IPS-18c (cell line): ENCODE data around the gene EEF1B2.
"Not testable (repeated sequence)": the region's sequence is repeated elsewhere in the genome, so short reads cannot be mapped to it uniquely, and the experiment has no call there.

Experiments used
- H3K4me3 ChIP-seq: 2 replicates; pipeline ENCODE4 v1.7.0; 2013; ENCODE audit warnings: low read depth, mild to moderate bottlenecking, low read length, moderate library complexity; ENCODE audit not compliant: insufficient read depth
- H3K9me3 ChIP-seq: one replicate; pipeline ENCODE4 v1.6.1; 2013; ENCODE audit warnings: mild to moderate bottlenecking, low read length, moderate library complexity; ENCODE audit not compliant: control insufficient read depth, insufficient read depth

EEF1B2 gene

DNA sequence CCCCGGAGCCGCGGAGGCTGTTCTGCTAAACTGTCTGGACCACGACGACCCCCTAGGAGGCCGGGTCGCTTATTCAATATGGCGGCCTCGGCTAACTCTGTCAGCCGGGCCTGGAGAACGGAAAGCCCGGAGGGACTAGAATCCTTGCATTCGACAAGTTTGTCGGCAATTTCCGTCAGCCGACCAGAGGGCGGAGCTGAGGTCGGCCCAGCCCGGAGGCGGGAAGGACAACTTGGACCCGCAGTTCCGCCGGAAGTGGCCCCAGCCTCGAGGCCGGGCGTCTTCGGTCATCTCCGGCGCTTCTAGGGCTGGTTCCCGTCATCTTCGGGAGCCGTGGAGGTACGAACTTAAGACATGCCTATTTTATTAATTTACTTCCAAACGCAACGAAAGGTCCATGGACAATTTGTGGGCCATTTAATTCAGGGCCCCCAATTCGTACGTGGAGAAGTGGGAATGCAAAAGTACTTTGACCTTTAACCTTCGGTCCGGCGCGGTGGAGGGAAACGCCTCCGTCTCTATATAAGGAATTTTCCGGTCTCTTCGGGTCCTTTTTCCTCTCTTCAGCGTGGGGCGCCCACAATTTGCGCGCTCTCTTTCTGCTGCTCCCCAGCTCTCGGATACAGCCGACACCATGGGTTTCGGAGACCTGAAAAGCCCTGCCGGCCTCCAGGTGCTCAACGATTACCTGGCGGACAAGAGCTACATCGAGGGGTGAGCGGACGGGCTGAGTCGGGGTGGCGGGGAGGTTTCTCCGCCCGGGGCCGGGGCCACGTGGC lies at the start of gene EEF1B2, which contains the start of gene NDUFS1:
EEF1B2 (plus strand) TSS at position 550 of the 779 bp plus-strand sequence; CDS start at position 635, 85 bp downstream.
NDUFS1 (minus strand) TSS at position 99 of the 779 bp plus-strand sequence. CDS start 5,766 bp downstream, outside the sequence.
- Histone ChIP-seq H3K9me3 (no peaks in the 10 kb centered on the region), H3K4me3 (peak within 1 kb of the TSS; percentile 92)

DNA sequence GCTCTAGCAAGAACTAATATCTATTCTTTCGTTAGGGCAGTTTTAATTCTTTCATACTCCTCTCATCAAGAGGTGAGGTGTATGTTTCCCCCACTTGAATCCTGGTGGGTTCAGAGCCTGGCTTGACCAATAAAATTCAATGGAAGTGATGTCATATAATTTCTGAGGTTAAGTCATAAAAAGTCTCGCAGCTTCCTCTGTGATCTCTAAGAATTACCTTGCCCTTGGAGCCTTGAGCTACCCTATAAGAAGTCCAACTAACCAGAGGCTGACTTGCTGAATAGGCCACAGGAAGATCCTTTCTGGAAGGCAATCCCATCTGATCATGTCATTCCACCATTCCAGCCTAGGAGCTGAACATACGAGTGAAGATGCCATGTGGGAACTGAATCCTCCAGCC lies 47.6 kb upstream of the EEF1B2 start:
- H3K9me3 ChIP-seq = peaks cover 2% of the 10 kb centered on the region
- H3K4me3 ChIP-seq = no peak overlapping the region

DNA sequence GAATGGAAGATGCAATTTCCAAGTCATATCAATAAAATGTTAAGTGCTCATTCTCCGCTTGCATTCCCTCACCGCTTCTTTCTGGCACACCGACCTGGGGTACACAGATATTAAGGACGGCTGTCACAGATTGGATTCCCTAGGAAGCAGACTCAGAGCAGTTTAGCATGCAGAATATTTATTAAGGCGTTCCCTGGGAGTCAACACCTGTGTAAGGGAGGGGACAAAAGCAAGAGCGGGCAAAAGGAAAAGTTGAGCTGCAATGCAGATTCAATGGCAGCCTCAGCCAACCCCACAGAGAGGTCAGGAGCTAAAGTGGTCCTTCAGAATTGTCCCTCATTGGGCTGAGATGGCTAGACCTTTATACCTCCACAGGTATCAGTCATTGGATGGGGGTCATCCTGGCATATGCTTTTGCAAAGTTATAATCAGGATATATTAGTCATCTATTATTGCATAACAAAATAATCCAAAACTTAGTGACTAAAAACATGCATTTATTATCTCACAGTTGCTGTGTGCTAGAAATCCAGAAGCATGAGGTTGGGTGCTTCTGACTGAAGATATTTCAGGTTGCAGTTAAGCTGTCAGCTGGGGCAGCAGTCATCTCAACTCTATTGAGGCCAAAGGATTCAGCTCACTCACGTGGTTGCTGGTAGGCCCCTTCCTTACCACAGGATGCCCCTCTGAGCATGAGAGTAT lies 46.7 kb upstream of the EEF1B2 start:
- no peak overlapping the region for H3K4me3 ChIP-seq

DNA sequence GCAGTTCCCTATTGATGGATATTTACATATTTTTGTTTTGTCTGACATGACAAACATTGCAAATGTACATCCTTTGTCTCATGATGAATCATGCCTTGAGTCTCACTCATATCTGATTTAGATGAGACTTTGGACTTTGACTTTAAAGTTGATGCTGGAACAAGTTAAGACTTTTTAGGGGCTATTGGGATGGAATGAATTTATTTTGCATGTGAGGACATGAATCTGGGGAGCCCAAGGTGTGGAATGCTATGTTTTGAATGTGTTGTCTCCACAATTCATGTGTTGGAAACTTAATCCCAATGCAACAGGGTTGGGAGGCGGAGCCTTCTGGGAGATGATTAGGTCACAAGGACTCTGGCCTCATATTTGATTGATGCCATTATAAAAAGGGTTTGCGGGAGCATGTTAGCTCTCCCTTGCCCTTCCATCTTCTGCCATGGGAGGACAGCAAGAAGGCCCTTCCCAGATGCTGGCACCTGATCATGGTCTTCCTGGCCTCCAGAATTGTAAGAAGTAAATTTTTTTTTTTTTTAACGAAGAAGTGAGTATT lies 44.6 kb upstream of the EEF1B2 start:
- peaks cover 2% of the 10 kb centered on the region for H3K9me3 ChIP-seq
- no peak overlapping the region for H3K4me3 ChIP-seq

More for the DNA sequence above, 46.7 kb upstream of the EEF1B2 start:
- peaks cover 2% of the 10 kb centered on the region for H3K9me3 ChIP-seq

DNA sequence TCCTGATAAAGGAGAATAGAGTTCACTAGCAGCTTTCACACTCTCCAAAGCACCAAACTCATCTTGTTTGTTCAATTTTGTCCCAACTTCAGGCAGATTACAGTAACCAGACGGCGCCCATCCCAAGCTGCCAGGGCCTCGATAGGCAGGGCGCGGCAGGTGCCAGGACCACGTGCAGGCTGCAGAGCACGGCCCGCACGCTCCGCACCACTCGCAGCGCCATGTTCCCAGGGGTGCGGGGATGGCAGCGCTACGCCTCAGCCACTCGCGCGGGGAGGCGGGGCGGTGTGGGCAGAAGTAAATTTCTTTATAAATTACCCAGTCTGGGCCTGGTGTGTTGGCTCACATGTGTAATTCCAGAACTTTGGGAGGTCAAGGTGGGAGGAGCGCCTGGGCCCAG lies 43.4 kb upstream of the EEF1B2 start:
- Histone ChIP-seq H3K4me3 (no peak overlapping the region), H3K9me3 (peaks cover 2% of the 10 kb centered on the region)

DNA sequence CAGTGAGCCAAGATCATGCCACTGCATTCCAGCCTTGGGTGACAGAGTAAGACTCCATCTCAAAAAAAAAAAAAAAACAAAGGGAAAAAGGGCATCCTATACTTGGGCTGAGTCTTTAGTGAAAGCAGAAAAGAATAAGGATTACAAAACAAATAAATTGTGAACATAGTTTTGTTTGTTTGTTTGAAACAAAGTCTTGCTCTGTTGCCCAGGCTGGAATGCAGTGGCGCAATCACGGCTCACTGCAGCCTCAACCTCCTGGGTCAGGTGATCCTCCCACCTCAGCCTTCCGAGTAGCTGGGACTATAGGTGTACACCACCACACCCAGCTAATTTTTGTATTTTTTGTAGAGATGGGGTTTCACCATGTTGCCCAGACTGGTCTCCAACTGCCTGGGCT lies 37.1 kb upstream of the EEF1B2 start:
- H3K9me3 ChIP-seq, H3K4me3 ChIP-seq: not testable (repeated sequence)

DNA sequence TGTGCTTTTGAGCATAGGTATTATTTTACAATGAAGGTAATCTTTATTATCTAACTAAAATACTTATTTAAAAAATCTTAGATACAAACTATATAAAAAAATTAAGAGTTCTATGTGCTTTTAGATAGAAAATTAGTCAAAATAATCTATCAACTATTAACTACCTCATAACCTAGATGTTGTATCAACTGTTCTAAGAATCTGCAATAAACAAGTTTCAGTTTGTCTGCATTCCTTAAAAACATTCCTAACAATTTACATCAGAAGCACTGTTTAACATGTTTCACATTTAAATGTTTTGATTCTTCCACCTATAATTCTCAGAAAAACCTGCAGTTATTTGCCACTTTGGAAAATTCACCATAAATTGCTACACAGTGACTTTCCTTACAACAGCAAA lies 33.8 kb upstream of the EEF1B2 start:
- peaks cover 2% of the 10 kb centered on the region for H3K9me3 ChIP-seq

DNA sequence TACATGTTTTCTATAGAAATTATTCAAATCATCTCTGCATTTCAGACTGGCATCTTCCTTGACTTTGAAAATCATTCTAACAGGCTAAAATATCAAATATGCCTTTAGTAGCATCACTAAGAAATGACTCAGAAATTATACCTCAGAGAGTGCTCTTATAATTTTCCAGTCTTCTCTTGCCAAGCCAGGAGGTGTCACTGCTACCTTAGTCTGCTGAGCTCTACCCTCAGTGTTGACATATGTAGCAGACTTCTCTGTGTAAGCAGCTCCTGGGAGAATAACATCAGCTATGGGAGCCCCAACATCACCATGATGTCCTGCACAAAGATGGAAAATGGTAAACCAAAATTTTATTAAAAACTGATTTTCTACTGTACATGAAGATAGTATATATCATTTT lies 32.0 kb upstream of the EEF1B2 start:
- no peaks in the 10 kb centered on the region for H3K9me3 ChIP-seq
- no peak overlapping the region for H3K4me3 ChIP-seq

More for the DNA sequence above, 33.8 kb upstream of the EEF1B2 start:
- H3K4me3 ChIP-seq = no peak overlapping the region

DNA sequence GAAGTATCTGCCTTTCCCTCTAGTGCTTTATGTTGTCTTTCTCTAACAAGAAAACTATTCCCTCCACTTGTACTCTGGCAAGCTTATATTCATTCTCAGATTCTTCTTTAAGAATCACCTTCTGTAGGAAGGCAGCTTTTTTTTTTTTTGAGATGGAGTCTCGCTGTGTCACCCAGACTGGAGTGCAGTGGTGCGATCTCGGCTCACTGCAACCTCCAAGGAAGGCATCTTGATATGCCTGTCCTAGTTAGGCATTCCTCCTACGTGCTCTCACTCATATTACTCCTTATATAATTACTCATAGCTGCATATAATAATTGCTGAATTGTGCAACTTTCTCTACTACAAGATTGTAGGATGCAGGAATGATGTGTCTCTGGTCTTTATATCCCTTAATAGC lies 16.2 kb upstream of the EEF1B2 start:
- H3K9me3 ChIP-seq = no peaks in the 10 kb centered on the region
- no peak overlapping the region for H3K4me3 ChIP-seq

DNA sequence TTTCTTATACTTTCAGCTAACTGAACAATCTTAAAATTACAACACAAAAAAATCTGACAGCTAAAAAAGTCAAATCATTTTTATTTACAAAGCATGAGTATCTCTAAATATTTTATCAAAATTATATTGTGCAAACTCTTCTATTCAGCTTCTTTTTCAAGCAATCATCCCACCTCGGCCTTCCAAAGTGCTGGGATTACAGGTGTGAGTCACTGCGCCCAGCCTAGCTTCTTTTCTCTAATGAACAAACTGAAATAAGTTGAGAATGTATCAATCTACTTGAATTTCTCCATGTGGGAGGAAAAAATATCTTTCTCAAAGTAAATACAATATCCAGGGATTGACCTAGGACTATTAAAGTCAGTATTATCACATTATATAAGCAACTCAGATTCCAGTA lies 15.3 kb upstream of the EEF1B2 start:
- no peaks in the 10 kb centered on the region for H3K9me3 ChIP-seq

DNA sequence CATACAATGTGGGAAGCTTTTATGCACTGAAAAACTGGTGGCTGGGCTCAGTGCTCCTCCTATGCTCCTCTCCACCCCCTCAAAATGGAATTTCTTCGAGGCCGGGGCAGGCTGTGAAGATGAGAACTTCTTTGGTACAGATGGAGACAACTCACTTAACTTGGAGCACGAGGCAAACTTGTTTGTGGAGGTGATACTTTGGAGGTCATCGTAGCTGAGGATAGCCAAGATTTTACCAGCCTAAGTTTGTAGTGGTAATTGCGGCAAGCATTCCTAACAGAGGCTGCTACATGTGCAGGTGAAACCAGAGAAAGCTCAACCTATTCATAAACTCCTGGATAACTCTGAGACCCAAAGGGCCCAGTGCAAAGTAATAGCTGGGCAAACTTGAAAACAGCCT lies 14.0 kb upstream of the EEF1B2 start:
- Histone ChIP-seq H3K9me3 (no peaks in the 10 kb centered on the region), H3K4me3 (no peak overlapping the region)

More for the DNA sequence above, 15.3 kb upstream of the EEF1B2 start:
- no peak overlapping the region for H3K4me3 ChIP-seq

DNA sequence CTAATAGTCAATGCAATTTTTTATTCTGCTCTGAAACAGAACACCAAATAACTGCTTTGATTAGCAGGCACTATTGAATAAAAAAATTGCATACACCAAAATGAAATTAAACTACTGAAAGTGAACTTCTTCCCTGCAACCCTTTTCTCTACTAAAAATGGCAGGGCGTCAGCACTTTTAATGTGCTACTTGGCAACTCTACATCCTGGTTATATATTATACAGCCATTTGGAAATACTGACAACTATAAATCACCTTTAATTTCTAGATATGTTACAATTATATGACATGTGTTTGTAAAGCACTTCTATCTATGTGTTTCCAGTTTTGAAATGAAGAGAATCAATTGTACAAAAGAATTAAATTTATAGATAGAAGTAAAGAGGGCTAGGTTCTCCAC lies 10.4 kb upstream of the EEF1B2 start:
- no peaks in the 10 kb centered on the region for H3K9me3 ChIP-seq
- no peak overlapping the region for H3K4me3 ChIP-seq

DNA sequence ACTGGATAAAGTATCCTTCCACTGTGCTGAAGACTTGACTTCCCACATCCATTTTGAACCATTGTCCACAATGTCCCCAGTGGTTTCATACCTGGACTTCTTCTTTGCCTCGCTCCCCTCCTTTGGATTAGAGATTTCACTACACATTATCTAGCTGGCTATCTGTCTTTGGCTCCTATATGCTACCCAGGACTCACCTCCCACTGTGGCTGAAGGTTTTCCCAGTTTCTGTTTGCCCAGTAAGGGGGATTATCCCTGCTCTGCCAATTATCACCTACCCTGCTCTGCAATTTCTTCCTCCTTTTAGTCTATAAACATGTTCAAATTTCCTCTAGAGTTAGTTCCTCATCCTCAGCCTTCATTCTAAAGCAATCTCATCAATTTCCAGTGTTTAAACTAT lies 9.5 kb upstream of the EEF1B2 start:
- H3K4me3 ChIP-seq = no peak overlapping the region
- H3K9me3 ChIP-seq = no peaks in the 10 kb centered on the region

DNA sequence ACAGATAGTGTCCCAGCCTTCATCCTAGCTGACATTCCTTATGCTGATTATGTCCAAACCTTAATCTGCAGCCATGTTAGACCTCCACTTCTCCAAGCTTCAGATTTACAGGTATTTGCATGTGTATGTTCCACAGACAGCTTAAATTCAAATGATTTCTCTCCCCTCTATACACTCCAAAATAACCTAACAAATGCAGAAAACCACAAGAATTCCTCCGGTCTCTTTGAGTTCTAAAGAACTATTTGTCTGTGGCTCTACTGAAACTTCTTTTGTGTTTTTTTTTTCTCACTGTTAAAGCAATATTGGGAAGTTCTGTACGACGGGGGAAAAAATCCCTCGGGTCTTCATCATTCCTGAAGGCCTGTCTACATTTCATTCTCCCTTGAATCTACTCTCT lies 9.1 kb upstream of the EEF1B2 start:
- H3K4me3 ChIP-seq = no peak overlapping the region

DNA sequence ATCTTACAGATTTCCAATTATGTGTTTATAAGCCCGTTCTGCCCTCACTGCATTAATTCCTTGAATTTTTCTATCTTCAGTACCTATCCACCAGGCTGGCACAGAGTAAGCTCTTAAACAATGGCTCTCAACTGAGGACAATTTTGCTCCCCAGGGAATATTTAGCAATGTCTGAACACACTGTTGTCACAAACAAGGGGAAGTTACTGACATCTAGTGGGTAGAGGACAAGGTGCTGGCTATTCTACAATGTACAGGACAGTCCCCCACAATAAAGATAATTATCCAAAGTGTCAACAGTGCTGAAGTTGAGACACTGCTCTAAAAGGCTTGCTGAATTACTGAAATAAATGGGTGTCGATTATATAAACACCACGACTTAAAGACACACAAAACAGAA lies 5.5 kb upstream of the EEF1B2 start:
- no peak overlapping the region for H3K4me3 ChIP-seq
- no peaks in the 10 kb centered on the region for H3K9me3 ChIP-seq

More for the DNA sequence above, 9.1 kb upstream of the EEF1B2 start:
- H3K9me3 ChIP-seq = no peaks in the 10 kb centered on the region

DNA sequence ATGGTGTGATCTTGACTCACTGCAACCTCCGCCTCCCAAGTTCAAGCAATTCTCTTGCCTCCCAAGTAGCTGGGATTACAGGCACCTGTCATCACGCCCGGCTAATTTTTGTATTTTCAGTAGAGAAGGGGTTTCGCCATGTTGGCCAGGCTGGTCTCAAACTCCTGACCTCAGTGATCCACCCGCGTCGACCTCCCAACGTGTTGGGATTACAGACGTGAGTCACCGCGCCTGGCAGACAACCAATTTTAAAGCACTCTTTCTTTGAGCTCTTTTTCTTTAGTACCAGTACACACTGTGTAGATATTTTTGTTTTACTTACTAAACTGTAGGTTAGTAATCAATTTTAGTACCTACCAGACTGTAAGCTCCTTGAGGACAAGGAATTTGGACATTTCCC lies 2.7 kb upstream of the EEF1B2 start:
- not testable (repeated sequence) for H3K9me3 ChIP-seq, H3K4me3 ChIP-seq

DNA sequence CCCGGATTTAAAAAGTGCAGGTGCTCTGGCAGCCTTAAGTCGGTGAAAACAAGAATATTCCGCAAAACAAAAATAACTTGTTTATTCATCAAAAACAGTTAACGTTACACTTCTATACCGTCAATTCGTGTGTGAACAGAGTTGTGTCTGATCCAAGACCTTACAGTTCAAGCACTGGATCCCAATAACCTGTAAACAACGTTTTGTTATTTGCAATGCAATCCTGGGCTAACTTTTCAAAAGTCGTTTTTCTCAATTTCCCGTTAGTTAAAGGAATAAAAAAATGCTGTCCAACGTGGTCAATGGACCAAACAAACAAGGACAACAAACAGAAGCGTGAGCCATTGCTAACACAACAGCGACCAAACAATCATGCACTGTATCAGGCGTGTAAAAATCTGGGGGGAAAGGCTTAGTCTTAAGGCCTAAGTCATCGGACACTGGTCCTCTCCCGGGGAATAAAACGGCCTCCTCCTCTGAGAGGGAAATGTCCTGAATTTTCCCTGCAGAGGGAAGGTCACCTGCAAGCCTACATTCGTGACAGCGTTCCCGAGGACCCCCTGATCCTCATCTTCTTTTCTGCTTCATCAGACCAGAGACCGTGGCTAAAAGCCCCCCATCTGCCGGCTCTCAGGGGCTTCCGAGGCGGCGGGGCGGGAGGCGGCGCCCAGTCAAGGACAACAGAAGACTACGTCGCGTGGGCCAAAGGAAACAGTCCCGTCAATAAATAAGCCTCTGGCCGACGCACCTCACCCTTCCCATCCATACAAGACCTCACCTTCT lies 941 bp upstream of the EEF1B2 start:
- Histone ChIP-seq H3K4me3 (peak overlapping the region; percentile 92), H3K9me3 (no peaks in the 10 kb centered on the region)
